ENCODE data around the gene CCDC47.

DNA sequence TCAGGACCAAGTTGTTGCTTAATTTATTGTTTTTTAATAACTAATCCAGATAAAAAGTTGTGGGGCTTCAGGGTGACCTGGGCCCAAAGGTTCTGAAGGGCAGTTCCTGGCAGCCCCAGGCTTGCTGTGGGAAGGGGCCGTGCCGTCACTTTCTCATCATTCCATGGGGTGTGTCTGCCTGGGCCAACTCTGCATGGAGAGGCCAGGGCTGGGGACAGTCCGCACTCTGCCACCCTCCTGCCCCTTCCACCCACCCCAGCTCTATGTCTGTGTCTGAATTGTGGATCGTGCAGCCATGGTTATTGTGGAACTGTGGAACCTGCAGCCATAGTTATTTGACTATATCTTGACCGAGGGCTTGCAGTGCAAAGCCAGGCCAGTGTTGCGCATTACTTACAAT is 77.5 kb downstream of the CCDC47 start:
- TF ChIP-seq, protein P1, sequence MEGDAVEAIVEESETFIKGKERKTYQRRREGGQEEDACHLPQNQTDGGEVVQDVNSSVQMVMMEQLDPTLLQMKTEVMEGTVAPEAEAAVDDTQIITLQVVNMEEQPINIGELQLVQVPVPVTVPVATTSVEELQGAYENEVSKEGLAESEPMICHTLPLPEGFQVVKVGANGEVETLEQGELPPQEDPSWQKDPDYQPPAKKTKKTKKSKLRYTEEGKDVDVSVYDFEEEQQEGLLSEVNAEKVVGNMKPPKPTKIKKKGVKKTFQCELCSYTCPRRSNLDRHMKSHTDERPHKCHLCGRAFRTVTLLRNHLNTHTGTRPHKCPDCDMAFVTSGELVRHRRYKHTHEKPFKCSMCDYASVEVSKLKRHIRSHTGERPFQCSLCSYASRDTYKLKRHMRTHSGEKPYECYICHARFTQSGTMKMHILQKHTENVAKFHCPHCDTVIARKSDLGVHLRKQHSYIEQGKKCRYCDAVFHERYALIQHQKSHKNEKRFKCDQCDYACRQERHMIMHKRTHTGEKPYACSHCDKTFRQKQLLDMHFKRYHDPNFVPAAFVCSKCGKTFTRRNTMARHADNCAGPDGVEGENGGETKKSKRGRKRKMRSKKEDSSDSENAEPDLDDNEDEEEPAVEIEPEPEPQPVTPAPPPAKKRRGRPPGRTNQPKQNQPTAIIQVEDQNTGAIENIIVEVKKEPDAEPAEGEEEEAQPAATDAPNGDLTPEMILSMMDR (IDR thresholded peaks at IDR 0.05; ENCODE audit: low read depth, low read length): no peak
- TF ChIP-seq EZH2phosphoT487 (IDR thresholded peaks at IDR 0.05; ENCODE audit: low read depth): no peak
